Hepatocyte (in vitro differentiated cells): ENCODE data around the gene SLC5A7. TPM values are rescaled to one million over a fixed set of nuclear protein-coding genes. Genes with fewer than 3 reads are reported as not detected.

Source experiments
- DNase-seq: peaks from one replicate; pipeline ENCODE4 v3.0.0-alpha.2; 2016; ENCODE audit warnings: low spot score
- H2AFZ ChIP-seq: fragments of 200-600 bp; sonication (generic); 2 replicates; pipeline ENCODE4 v1.6.0; 2016; ENCODE audit warnings: antibody characterized with exemption, mild to moderate bottlenecking
- H3K27ac ChIP-seq: fragments of 200-600 bp; sonication (generic); 2 replicates; pipeline ENCODE4 v1.5.1; 2016; ENCODE audit warnings: mild to moderate bottlenecking
- H3K27me3 ChIP-seq: fragments of 200-600 bp; sonication (generic); 2 replicates; pipeline ENCODE4 v1.6.1; 2016
- H3K36me3 ChIP-seq: fragments of 200-600 bp; sonication (generic); replicated peaks from 2 replicates; pipeline ENCODE4 v1.5.1; 2016; ENCODE audit warnings: low read depth; ENCODE audit not compliant: insufficient read depth
- H3K4me1 ChIP-seq: fragments of 200-600 bp; sonication (generic); 2 replicates; pipeline ENCODE4 v1.5.1; 2016; ENCODE audit warnings: mild to moderate bottlenecking, moderate library complexity; ENCODE audit not compliant: insufficient read depth
- H3K4me2 ChIP-seq: fragments of 200-600 bp; sonication (generic); 2 replicates; pipeline ENCODE4 v1.6.0; 2016
- H3K4me3 ChIP-seq: fragments of 200-600 bp; sonication (generic); 2 replicates; pipeline ENCODE4 v1.5.1; 2016; ENCODE audit warnings: mild to moderate bottlenecking
- H3K79me2 ChIP-seq: fragments of 200-600 bp; sonication (generic); 2 replicates; pipeline ENCODE4 v1.6.0; 2017; ENCODE audit warnings: mild to moderate bottlenecking
- H3K9me2 ChIP-seq: fragments of 200-600 bp; sonication (generic); replicated peaks from 2 replicates; pipeline ENCODE4 v1.6.0; 2017; ENCODE audit warnings: mild to moderate bottlenecking; ENCODE audit not compliant: insufficient read depth
- H3K9me3 ChIP-seq: fragments of 200-600 bp; sonication (generic); 2 replicates; pipeline ENCODE4 v1.5.1; 2016; ENCODE audit warnings: low read depth, mild to moderate bottlenecking
- H4K20me1 ChIP-seq: fragments of 200-600 bp; sonication (generic); 2 replicates; pipeline ENCODE4 v1.6.0; 2016; ENCODE audit warnings: mild to moderate bottlenecking; ENCODE audit not compliant: insufficient read depth, poor library complexity, severe bottlenecking
- EZH2 ChIP-seq: fragments of 200-600 bp; sonication (generic); IDR thresholded peaks from 2 replicates; pipeline ENCODE4 v1.6.1; 2016; ENCODE audit warnings: antibody characterized with exemption, mild to moderate bottlenecking, borderline replicate concordance
- EZH2phosphoT487 ChIP-seq: fragments of 200-600 bp; sonication (generic); IDR thresholded peaks from one replicate; pipeline ENCODE4 v1.6.1; 2018; ENCODE audit warnings: antibody characterized with exemption, mild to moderate bottlenecking, low read depth, moderate library complexity; ENCODE audit not compliant: unreplicated experiment, severe bottlenecking
- WGBS: methylation state at CpG from one replicate; pipeline ENCODE4 v1.1.6; 2016; ENCODE audit warnings: low lambda C conversion rate; ENCODE audit errors: missing lambda C conversion rate; 5-methylcytosine and 5-hydroxymethylcytosine counted together
- polyA plus RNA-seq: library from polyadenylated mRNA; unstranded; fragments of >200 nt; fragmentation: Nextera tagmentation; extraction: Ambion mirVana; gene quantifications from 2 replicates; pipeline ENCODE4 v1.2.1, GENCODE V29; 2016
- total RNA-seq: library from RNA; depleted of rRNA; stranded (reverse); fragments of >200 nt; gene quantifications from 2 replicates; pipeline ENCODE4 v1.2.3, GENCODE V29; 2014
- TF ChIP-seq, protein P1 (sequence below): fragments of 200-600 bp; sonication (generic); IDR thresholded peaks from 2 replicates; pipeline ENCODE4 v1.5.1; 2016; ENCODE audit warnings: antibody characterized with exemption, mild to moderate bottlenecking; ENCODE audit not compliant: poor library complexity

SLC5A7 gene
- total and polyA plus RNA-seq, 2 experiments from 2014 or later = 0.03 TPM; not detected in 1

DNA sequence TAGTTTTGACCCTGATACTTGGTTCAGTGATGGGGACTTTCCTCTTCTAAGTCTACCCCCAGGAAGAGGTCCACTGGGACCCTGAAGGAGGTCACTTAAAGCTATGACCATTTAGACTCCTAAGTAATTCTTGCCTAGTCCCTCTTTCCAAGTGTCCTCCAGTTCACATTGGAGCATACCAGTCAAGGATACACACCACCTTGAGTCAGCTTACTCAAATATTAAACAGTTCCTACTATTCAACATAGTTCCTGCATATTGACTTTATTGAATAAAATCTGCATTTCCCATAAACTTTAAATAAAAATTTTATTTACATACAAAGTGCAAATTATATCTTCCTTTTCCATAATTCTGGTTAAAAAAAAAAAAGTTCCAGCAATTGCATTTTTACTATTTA lies 36.3 kb downstream of the SLC5A7 start:
- Histone ChIP-seq H4K20me1 (no peaks in the 10 kb centered on the region), H3K4me3 (no peak overlapping the region), H3K27ac (no peak overlapping the region)

DNA sequence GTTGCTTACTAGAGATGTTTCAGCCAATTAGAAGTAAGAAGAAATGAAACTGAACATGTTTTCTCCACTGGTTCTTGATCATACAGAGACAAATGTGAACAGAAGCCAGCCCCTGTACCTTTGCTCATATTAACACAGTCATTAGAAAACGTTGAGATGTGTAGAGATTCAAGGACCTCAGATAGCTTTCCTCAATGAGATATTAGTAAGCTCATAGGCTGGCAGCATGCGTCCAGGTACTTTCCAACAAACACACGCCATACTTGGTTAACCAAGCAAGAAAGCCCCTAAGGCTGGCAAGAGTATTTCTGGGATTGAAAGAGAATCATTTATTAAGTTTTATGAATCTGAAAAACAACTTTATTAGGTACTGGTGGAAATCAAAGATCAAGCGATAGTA lies 37.5 kb downstream of the SLC5A7 start:
- H3K4me1 ChIP-seq = no peaks in the 10 kb centered on the region
- WGBS = 88% methylated on average over 4 of the region's 4 CpGs
- H3K4me2 ChIP-seq = no peak overlapping the region
- no peaks in the 10 kb centered on the region for H4K20me1 ChIP-seq
- H3K4me3 ChIP-seq = no peak overlapping the region
- TF ChIP-seq EZH2 (no peak), EZH2phosphoT487 (no peak)
- TF ChIP-seq, protein P1, sequence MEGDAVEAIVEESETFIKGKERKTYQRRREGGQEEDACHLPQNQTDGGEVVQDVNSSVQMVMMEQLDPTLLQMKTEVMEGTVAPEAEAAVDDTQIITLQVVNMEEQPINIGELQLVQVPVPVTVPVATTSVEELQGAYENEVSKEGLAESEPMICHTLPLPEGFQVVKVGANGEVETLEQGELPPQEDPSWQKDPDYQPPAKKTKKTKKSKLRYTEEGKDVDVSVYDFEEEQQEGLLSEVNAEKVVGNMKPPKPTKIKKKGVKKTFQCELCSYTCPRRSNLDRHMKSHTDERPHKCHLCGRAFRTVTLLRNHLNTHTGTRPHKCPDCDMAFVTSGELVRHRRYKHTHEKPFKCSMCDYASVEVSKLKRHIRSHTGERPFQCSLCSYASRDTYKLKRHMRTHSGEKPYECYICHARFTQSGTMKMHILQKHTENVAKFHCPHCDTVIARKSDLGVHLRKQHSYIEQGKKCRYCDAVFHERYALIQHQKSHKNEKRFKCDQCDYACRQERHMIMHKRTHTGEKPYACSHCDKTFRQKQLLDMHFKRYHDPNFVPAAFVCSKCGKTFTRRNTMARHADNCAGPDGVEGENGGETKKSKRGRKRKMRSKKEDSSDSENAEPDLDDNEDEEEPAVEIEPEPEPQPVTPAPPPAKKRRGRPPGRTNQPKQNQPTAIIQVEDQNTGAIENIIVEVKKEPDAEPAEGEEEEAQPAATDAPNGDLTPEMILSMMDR = no peak
- H3K79me2 ChIP-seq = no peaks in the 10 kb centered on the region
- DNase-seq = no peak
- H3K27me3 ChIP-seq = no peaks in the 10 kb centered on the region
- H3K27ac ChIP-seq = no peak overlapping the region
- H3K36me3 ChIP-seq = no peaks in the 10 kb centered on the region
- H2AFZ ChIP-seq = no peak overlapping the region
- H3K9me3 ChIP-seq = no peaks in the 10 kb centered on the region
- H3K9me2 ChIP-seq = no peaks in the 10 kb centered on the region

More for the DNA sequence above, 36.3 kb downstream of the SLC5A7 start:
- TF ChIP-seq EZH2phosphoT487 (no peak), EZH2 (no peak)
- TF ChIP-seq, protein P1 = no peak
- no peaks in the 10 kb centered on the region for H3K4me1 ChIP-seq
- H3K79me2 ChIP-seq = no peaks in the 10 kb centered on the region
- H3K27me3 ChIP-seq = no peaks in the 10 kb centered on the region
- no peaks in the 10 kb centered on the region for H3K36me3 ChIP-seq
- H3K9me2 ChIP-seq = no peaks in the 10 kb centered on the region
- no peaks in the 10 kb centered on the region for H3K9me3 ChIP-seq
- no peak for DNase-seq
- H3K4me2 ChIP-seq = no peak overlapping the region
- no peak overlapping the region for H2AFZ ChIP-seq

DNA sequence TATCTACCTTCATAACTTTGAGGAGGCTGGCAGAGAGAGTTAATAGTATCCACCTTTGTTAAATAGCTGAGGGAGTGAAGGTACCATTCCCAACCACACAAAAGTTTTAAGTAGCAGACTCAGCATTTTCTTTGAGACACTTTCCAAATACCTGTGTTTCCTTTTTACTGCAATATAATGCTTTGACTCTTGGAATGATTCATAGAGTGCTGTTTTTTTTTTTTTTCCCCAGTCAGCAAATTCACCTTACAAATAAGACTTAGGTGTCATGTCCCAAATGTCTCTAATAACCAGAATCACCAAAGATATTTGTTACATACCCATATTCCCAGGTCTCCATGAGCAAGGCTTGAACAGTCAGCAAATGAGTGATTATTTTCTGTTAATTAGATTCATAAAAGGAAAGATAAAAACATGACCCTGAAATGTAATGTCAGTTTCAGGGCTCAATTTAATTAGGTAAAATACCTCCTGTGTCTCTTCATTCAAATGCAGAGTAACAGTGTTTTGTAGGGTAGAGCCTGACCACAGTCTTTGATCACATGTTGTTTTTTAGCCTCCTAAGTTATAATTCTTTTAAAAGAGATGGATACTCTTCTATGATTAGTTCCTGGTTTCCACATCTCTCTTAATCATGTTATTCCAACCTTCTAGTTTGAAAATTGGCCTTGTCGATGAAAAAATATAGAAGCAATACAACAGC lies 39.9 kb downstream of the SLC5A7 start:
- Histone ChIP-seq H3K36me3 (no peaks in the 10 kb centered on the region), H3K9me3 (no peaks in the 10 kb centered on the region), H3K79me2 (no peaks in the 10 kb centered on the region), H3K4me1 (no peaks in the 10 kb centered on the region), H3K9me2 (no peaks in the 10 kb centered on the region), H2AFZ (no peak overlapping the region), H3K4me2 (no peak overlapping the region), H3K27me3 (no peaks in the 10 kb centered on the region), H4K20me1 (no peaks in the 10 kb centered on the region), H3K27ac (no peak overlapping the region), H3K4me3 (no peak overlapping the region)
- WGBS = 90% methylated on average over 1 of the region's 1 CpG
- no peak for DNase-seq
- TF ChIP-seq EZH2phosphoT487 (no peak), EZH2 (no peak)
- TF ChIP-seq, protein P1 = no peak
